Measurements from ENCODE around the gene EBNA1BP2.

- TF ChIP-seq CTCF (IDR thresholded peaks at IDR 0.05; ENCODE audit: low read depth, low read length, missing input control) (no peak), YY1 (IDR thresholded peaks at IDR 0.05) (no peak), RAD21 (IDR thresholded peaks at IDR 0.05) (no peak), FOXA1 (IDR thresholded peaks at IDR 0.05) (no peak), TAF1 (conservative IDR thresholded peaks at IDR 0.05) (no peak)
These were observed 45.7 kb upstream of the EBNA1BP2 start for GRCh38 chr1:43217747-43218146.

Data from liver (tissue), 3 donors.